GM19099 (cell line): ENCODE measurements around the gene AP1S3.

Source experiments
- POLR2A ChIP-seq: IDR thresholded peaks from 3 replicates; pipeline ENCODE4 v1.6.1; 2011; ENCODE audit warnings: low read depth; ENCODE audit not compliant: insufficient read length; ENCODE audit errors: extremely low read depth

Gene AP1S3

GRCh38 chr2:223759569-223760430, 77.6 kb downstream of the AP1S3 start:
- no peak for TF ChIP-seq POLR2A

- TF ChIP-seq POLR2A: no peak
Observed at GRCh38 chr2:223758131-223758840, 79.1 kb downstream of the AP1S3 start.

DNA sequence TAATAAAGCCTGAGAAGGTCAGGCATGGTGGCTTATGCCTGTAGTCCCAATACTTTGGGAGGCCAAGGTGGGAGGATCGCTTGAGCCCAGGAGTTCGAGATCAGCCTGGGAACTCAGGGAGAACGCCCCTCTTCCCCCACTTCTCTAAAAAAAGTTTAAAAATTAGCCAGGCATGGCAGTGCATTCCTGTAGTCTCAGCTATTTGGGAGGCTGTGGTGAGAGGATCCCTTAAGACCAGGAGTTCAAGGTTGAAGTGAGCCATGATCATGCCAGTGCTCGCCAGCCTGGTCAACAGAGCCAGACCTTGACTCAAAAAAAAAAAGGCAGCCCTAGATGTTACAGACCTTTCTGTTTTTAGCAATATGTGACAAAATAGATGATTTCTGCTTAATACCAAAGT, 83.4 kb downstream of the AP1S3 start:
- no peak for TF ChIP-seq POLR2A

GRCh38 chr2:223751012-223751411, 86.4 kb downstream of the AP1S3 start:
- no peak for TF ChIP-seq POLR2A

DNA sequence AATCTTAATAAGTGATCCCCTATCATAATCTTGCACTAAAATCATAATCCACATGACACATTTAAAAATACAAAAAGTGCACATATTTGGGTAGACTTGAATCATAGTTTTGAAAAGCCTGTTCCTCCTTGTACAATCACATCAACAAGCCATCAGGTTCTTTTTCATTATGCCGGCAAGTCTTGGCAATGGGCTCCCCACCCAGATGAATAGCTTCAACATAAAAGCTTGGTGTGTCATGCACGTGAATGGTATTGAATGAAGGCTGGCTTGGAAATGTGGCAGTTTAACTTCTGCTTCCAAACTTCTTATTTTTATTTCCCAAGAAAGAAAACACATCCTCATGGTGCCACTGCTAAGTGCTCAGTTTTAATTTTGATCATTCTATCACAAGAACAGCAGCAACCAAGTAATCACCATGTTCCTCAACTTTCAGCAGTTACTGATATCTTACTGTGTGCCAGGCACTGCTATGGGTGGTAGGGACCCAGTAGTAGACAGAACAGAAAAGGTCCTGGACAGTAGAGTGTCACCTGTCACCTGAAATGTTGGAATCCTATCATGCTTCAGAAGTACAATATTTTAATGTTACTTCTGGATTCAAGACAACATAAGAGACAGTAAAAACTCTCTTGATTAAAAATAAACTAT, 89.9 kb downstream of the AP1S3 start:
- TF ChIP-seq POLR2A: no peak

DNA sequence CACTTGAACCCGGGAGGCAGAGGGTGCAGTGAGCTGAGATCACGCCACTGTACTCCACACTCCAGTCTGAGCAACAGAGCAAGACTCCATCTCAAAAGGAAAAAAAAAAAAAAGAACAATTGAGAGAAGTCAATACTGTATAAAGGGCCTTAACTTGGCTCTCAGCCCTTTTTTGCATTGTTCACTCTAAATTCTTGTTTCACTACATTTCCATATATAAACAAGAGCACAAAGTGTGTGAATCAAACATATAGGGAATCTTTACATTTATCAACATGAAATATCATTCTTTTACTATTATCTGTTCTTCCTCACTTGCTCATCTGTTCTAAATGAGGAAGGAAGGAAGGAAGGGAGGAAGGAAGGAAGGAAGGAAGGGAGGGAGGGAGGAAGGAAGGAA, 90.8 kb downstream of the AP1S3 start:
- no peak for TF ChIP-seq POLR2A

DNA sequence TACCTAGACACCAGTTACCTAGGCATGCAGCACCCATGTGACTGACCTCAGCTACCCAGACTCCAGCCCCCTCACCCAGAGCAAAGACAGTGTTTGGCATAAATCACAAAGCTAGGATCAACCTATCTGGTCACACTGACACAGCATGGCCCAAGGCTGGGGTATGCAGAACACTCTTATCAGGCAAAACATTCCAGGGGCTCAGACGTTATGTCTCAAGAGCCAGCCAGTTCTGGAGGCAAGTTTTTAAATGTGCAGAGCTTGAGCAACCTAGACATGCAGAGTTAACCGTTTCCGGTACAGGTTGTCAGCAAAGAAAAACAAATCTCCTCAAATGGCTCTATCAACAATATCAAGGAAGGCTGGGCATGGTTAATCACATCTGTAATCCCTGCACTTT, 92.8 kb downstream of the AP1S3 start:
- TF ChIP-seq POLR2A: no peak

DNA sequence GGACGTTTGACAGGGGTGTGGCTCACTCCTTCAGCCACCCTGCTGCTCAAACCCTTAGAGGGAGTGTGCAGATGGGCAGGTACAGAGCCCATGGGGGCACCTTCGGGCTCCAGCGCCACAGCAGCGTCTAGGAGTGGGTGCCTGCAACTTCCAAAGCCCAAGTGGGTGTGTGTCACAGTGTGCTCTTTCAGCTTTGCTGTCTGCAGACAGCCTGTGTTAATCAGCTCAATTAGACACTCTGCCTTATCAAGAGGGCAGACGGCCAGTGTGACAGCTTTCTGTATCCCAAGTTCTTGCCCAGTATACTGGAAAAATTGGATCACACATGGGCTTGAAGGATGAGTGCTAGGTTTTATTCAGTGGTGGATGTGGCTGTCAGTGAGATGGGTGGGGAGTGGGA, 96.7 kb downstream of the AP1S3 start:
- TF ChIP-seq POLR2A: no peak

- TF ChIP-seq POLR2A: no peak
Observed at GRCh38 chr2:223737207-223737606, 100.2 kb downstream of the AP1S3 start.

DNA sequence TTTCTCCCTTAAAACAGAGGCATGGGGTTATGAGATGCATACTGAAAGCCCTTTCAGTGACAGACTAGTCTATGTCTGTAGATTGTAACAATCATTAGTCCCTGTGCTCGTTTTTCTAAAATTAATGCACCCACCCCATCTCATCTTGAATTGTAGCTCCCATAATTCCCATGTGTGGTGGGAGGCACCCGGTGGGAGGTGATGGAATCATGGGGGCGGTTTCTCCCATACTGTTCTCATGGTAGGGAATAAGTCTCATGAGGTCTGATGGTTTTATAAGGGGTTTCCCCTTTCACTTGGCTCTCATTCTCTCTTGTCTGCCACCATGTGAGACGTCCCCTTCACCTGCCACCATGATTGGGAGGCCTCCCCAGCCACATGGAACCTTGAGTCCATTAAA, 100.9 kb downstream of the AP1S3 start:
- no peak for TF ChIP-seq POLR2A

DNA sequence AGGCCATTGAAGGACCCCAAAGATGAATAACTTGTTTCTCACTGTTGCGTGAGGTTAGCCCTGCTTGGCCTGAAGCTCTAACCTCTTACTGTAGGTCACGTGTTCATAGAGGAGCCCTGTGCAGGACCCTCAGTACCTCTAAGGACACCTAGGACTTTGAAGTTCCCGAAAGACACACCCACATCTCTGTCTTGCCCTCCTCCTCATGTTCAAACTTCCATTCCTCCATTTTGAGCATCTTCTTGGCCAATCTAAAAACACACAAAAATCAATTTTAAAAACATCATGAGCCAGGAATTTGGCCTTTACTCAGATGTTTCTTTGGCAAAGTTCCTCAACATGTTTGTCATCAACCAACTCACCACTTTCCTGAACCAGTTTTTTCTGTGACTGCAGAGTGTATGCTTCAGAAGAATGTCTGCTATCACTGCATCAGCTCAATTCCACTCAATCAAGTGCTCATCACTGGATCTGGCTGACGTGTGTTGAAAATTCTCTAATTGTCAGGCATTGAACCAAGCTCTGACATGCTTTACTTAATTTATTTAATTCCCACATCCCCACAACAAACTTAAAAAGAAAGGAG, 101.6 kb downstream of the AP1S3 start:
- no peak for TF ChIP-seq POLR2A

DNA sequence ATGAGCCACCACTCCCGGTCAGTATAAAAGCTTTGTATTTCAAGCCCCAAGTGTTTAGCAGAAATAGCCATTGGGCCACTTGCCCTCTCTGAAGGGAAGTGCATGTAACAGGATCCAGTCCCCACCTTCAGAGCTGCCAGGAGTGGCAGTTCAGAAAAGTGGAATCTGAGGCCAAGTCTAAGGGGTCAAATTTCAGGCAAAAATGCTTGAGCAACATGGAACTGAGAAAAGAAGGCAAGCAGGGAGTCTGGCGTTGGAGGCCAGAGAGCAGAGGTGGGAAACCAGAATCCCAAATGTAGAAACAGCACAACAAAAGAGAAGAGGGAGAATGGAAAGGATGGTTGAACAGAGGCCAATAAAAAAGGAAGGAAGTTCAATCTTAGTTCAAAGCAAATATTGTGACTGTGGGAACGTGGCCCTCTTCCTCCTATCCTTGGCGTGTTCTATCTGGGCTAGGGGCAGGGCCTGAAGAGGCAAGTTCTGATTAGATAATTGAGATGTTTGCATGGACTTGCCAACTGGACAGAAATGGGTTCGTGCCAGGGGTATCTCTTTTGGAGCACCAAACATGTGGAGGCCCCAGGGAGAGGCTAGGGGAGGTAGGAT, 102.2 kb downstream of the AP1S3 start:
- TF ChIP-seq POLR2A: no peak

DNA sequence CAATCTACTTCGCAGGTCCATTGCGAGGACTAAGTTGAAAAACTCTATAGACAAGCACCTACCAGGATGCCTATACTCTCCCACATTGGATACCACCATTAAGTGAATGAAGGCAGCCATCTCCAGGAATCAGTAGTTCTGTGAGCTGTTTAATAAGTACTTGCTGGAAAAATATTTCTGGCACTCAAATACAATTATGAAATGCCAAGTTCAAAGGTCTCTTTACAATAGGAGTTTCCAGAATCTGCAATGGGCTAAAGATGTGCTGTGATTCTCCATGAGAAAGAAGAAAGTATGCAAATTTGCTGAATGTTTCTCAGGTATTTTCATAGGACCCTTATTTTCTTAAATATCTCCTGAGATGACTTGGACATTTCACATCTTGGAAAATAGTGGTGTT, 103.0 kb downstream of the AP1S3 start:
- no peak for TF ChIP-seq POLR2A

- no peak for TF ChIP-seq POLR2A
Observed at GRCh38 chr2:223732346-223732745, 105.0 kb downstream of the AP1S3 start.

DNA sequence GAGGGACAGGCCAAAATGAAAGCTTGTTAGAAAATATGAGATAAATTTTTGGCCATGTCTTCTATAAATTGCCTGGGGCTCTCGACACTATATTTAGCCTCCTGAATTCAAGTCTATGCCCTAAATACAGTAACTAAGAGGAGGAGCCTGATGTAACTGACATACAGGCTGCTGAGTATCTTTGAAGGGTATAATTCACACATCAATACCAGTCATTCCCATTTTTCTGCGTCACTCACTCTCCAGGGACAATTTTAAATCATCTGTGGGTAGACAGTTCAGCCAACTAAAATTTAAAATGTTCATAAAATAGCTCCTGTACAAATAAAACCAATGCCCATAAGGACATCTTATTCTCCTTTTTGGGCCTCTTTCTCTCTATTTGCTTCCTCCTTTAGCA, 105.9 kb downstream of the AP1S3 start:
- TF ChIP-seq POLR2A: no peak
